Heart left ventricle (tissue), 16 donors: ENCODE data around the gene RNU7-1. TPM values are rescaled to one million over a fixed set of nuclear protein-coding genes. Genes with fewer than 3 reads are reported as not detected.

Experiments used
- ATAC-seq, 4 donors: fragments of 200-7000 bp; cut with Tn5 transposase; one replicate each; pipeline ENCODE4 v1.9.1; 2020 to 2022; ENCODE audit warnings: moderate library complexity in 4 of 4, mild to moderate bottlenecking in 3 of 4, moderate number of reproducible peaks in 1 of 4
- DNase-seq, 5 donors: peaks; one replicate each; pipeline ENCODE4 v3.0.0-alpha.2; 2020
- H3K27ac ChIP-seq, 12 donors: fragments of 200-600 bp; sonication (generic) in 4 of 12; one replicate each; pipeline versions ENCODE4 v1.5.0 to v1.8.0; 2016 to 2022; ENCODE audit warnings: mild to moderate bottlenecking in 2 of 12
- H3K27me3 ChIP-seq, 9 donors: fragments of 200-600 bp; sonication (generic) in 2 of 9; one replicate each; pipeline versions ENCODE4 v1.5.1 to v1.8.0; 2016 to 2022; ENCODE audit warnings: mild to moderate bottlenecking in 3 of 9
- H3K36me3 ChIP-seq, 9 donors: fragments of 200-600 bp; sonication (generic) in 2 of 9; one replicate each; pipeline versions ENCODE4 v1.5.0 to v1.8.0; 2018 to 2022; ENCODE audit warnings: mild to moderate bottlenecking in 2 of 9
- H3K4me1 ChIP-seq, 12 donors: fragments of 200-600 bp; sonication (generic) in 4 of 12; one replicate each; pipeline versions ENCODE4 v1.5.0 to v1.8.0; 2016 to 2022; ENCODE audit warnings: mild to moderate bottlenecking in 3 of 12
- H3K4me3 ChIP-seq, 12 donors: fragments of 200-600 bp; sonication (generic) in 4 of 12; one replicate each; pipeline versions ENCODE4 v1.5.0 to v1.8.0; 2017 to 2022; ENCODE audit warnings: mild to moderate bottlenecking in 9 of 12, moderate library complexity in 4 of 12
- H3K9me3 ChIP-seq, 12 donors: fragments of 200-600 bp; sonication (generic) in 4 of 12; one replicate each; pipeline versions ENCODE4 v1.5.0 to v1.8.0; 2016 to 2022; ENCODE audit warnings: mild to moderate bottlenecking in 1 of 12
- POLR2A ChIP-seq, 2 donors: fragments of 450-650 bp; IDR thresholded peaks; one replicate each; pipeline ENCODE4 v1.6.1; 2017; ENCODE audit warnings: antibody characterized with exemption in 2 of 2, mild to moderate bottlenecking in 2 of 2, moderate library complexity in 2 of 2
- WGBS, 4 donors: extraction: QIAGEN DNeasy Blood & Tissue Kit in 2 of 4; methylation state at CpG; one replicate each; pipeline versions ENCODE4 v1.1.5 to v1.1.7; 2013 to 2018; 5-methylcytosine and 5-hydroxymethylcytosine counted together
- intact Hi-C, 10 donors: fragments of 100-400 bp; cut with DNase I; formaldehyde crosslinking; loops; one replicate each; pipeline versions ENCODE4 v1.11.1 to v1.14.2; 2022
- polyA plus RNA-seq, 2 donors: library from polyadenylated mRNA; stranded (reverse); fragments of 200-250 nt; gene quantifications; one replicate each; pipeline ENCODE4 v1.2.3, GENCODE V29; 2013
- total RNA-seq, 9 donors: library from RNA; depleted of rRNA in 2 of 9; stranded (reverse); fragments of >200 nt in 2 of 9; fragmentation: NEBNext Ultra II Directional in 3 of 9; extraction: Animal tissue kit (Norgen Biotek cat#: 25700) in 3 of 9; gene quantifications; one replicate each; pipeline versions ENCODE4 v1.1.0 to v1.2.4, GENCODE V29; 2016 to 2023
- TF ChIP-seq, protein P1 (sequence below), 12 donors: fragments of 200-600 bp; sonication (generic) in 4 of 12; IDR thresholded peaks; one replicate each; pipeline versions ENCODE4 v1.5.0 to v1.8.0; 2018 to 2022; ENCODE audit warnings: antibody characterized with exemption in 12 of 12, mild to moderate bottlenecking in 5 of 12
- donor health status: ischemic (EF 13 %, LVEDD 7.1; RV severe dilation, severe dysfunction).
- donor health status: healthy with polysubstance abuse.
- donor health status: DM: no; HTN: yes; CAD: no.
- donor health status: DM: no; HTN: no; CAD: no.
- donor health status: ischemic (EF 25% LVEDD 6.9; RV normal size, moderate dysfunction).
- donor health status: ischemic (EF 25% LVEDD 5.7; RV mildly dilated, moderate dysfunction).
- donor health status: healthy.
- donor health status: DM: yes; HTN: yes; CAD: no.
- donor health status: ischemic (EF 35%, LVEDD 5.7; RV mildly dilated, moderate dysfunction).
- donor health status: nonischemic (EF 11% LVEDD 7.7; RV severe dilation, severe dysfunction).
- donor health status: DM: yes; HTN: yes; CAD: no.
- donor health status: PGD.
- donor health status: ischemic (EF 29% LVEDD 5.4; RV normal size, mild dysfunction).
- donor health status: nonischemic (EF 23%, LVEDD 6.1; RV moderate dilation, normal function).

The RNU7-1 gene
- total and polyA plus RNA-seq, 11 donors, result not detected

GRCh38 chr12:6970096-6970527 lies 26.5 kb downstream of the RNU7-1 start:
- no peaks in the 10 kb centered on the region for H3K27me3 ChIP-seq
- TF ChIP-seq POLR2A (IDR thresholded peaks at IDR 0.05), result no peak
- TF ChIP-seq, protein P1, sequence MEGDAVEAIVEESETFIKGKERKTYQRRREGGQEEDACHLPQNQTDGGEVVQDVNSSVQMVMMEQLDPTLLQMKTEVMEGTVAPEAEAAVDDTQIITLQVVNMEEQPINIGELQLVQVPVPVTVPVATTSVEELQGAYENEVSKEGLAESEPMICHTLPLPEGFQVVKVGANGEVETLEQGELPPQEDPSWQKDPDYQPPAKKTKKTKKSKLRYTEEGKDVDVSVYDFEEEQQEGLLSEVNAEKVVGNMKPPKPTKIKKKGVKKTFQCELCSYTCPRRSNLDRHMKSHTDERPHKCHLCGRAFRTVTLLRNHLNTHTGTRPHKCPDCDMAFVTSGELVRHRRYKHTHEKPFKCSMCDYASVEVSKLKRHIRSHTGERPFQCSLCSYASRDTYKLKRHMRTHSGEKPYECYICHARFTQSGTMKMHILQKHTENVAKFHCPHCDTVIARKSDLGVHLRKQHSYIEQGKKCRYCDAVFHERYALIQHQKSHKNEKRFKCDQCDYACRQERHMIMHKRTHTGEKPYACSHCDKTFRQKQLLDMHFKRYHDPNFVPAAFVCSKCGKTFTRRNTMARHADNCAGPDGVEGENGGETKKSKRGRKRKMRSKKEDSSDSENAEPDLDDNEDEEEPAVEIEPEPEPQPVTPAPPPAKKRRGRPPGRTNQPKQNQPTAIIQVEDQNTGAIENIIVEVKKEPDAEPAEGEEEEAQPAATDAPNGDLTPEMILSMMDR (IDR thresholded peaks at IDR 0.05), result no peak
- peak overlapping the region; percentile 89 to 98 (median 94) for H3K27ac ChIP-seq
- WGBS, 4 donors, result 0 to 1% (median 0%) methylated on average over 10 to 31 of the region's 31 CpGs
- peaks cover 0 to 56% (median 55%) of the 10 kb centered on the region in 9 donors for H3K36me3 ChIP-seq
- no peaks in the 10 kb centered on the region for H3K9me3 ChIP-seq
- intact Hi-C loops, result loop anchor here in 3 of 10 donors (2.0 to 5.0 kb wide), 2 partner anchors 47 to 49 kb away; partner anchors contain the start of gene LPCAT3 (in 3 of the 3)
- H3K4me1 ChIP-seq, result peaks cover 4 to 34% (median 26%) of the 10 kb centered on the region in 12 donors
- DNase-seq, result peak in 2 of 5 donors; percentile 51 to 58
- ATAC-seq, result peak in 3 of 4 donors; percentile 2 to 53 (median 41)
- H3K4me3 ChIP-seq, result peak overlapping the region; percentile 72 to 100 (median 86)

DNA sequence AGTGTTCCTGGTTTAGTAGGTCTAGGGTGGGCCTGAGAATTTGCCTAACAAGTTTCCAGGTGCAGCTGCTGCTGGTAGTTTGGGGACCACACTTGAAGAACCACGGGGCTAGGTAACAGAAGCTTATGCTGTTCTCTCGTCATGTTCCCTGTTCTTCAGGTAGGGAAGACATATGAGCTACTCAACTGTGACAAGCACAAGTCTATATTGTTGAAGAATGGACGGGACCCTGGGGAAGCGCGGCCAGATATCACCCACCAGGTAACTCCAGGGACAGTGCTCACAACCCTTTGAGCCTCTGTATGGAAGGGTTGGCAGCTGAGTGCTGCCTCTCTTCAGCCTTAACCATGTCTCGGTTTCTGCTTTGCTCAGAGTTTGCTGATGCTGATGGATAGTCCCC lies 30.6 kb downstream of the RNU7-1 start:
- 90 to 95% (median 93%) methylated on average over 6 of the region's 6 CpGs for WGBS, 4 donors
- DNase-seq (no peak), ATAC-seq (no peak)
- intact Hi-C loops, result loop anchor here in 2 of 10 donors (2.0 to 5.0 kb wide), 2 partner anchors 43 to 45 kb away; partner anchors contain the start of gene LPCAT3 (in 2 of the 2)
- no peak for TF ChIP-seq POLR2A (IDR thresholded peaks at IDR 0.05)
- TF ChIP-seq, protein P1 (IDR thresholded peaks at IDR 0.05), result no peak
- peaks cover 2 to 31% (median 19%) of the 10 kb centered on the region in 12 donors for H3K4me1 ChIP-seq
- no peak overlapping the region for H3K4me3 ChIP-seq
- H3K27ac ChIP-seq, result no peak overlapping the region
- peaks cover 0 to 56% (median 53%) of the 10 kb centered on the region in 9 donors for H3K36me3 ChIP-seq
- no peaks in the 10 kb centered on the region for H3K9me3 ChIP-seq
- H3K27me3 ChIP-seq, result no peaks in the 10 kb centered on the region

- Histone ChIP-seq H3K9me3 (no peaks in the 10 kb centered on the region), H3K4me1 (peaks cover 0 to 27% (median 12%) of the 10 kb centered on the region in 12 donors), H3K36me3 (peaks cover 0 to 68% (median 60%) of the 10 kb centered on the region in 9 donors), H3K27ac (no peak overlapping the region), H3K4me3 (no peak overlapping the region), H3K27me3 (no peaks in the 10 kb centered on the region)
- no peak for ATAC-seq
- TF ChIP-seq, protein P1 (IDR thresholded peaks at IDR 0.05), result no peak
- no peak for TF ChIP-seq POLR2A (IDR thresholded peaks at IDR 0.05)
- intact Hi-C loops, result loop anchor here in 3 of 10 donors (2.0 to 5.0 kb wide), 3 partner anchors 37 to 43 kb away; partner anchors contain the start of gene LPCAT3 (in 2 of the 3)
- DNase-seq, result no peak
- 88 to 96% (median 91%) methylated on average over 2 of the region's 2 CpGs for WGBS, 4 donors
Measured at GRCh38 chr12:6975297-6976032, 31.8 kb downstream of the RNU7-1 start.

GRCh38 chr12:6977653-6978052 lies 34.0 kb downstream of the RNU7-1 start:
- no peak for TF ChIP-seq POLR2A (IDR thresholded peaks at IDR 0.05)
- TF ChIP-seq, protein P1 (IDR thresholded peaks at IDR 0.05), result no peak
- H3K9me3 ChIP-seq, result no peaks in the 10 kb centered on the region
- intact Hi-C loops, result loop anchor here in 2 of 10 donors (5.0 kb wide), 2 partner anchors 35 to 40 kb away; partner anchors contain the start of gene LPCAT3 (in 1 of the 2)

More at GRCh38 chr12:6977653-6978052, 34.0 kb downstream of the RNU7-1 start:
- DNase-seq (no peak), ATAC-seq (no peak)
- 68 to 82% (median 72%) methylated on average over 10 of the region's 10 CpGs for WGBS, 4 donors
- peaks cover 0 to 90% (median 81%) of the 10 kb centered on the region in 9 donors for H3K36me3 ChIP-seq
- H3K4me1 ChIP-seq, result peaks cover 0 to 17% (median 0%) of the 10 kb centered on the region in 12 donors
- H3K4me3 ChIP-seq, result no peak overlapping the region
- H3K27ac ChIP-seq, result no peak overlapping the region
- H3K27me3 ChIP-seq, result no peaks in the 10 kb centered on the region
